Measurements from ENCODE around the gene RBBP4. TPM values are rescaled to one million over a fixed set of nuclear protein-coding genes. Genes with fewer than 3 reads are reported as not detected.

The RBBP4 gene
- total RNA-seq, 1 experiment from 2014 or later = 279 TPM

GRCh38 chr1:32611859-32612188, 39.2 kb upstream of the RBBP4 start:
- RAD21 ChIA-PET (ENCODE audit: low non-redundant PET in 1 of 2, low total read pairs in 2 of 2, uncharacterized antibody in 2 of 2, unreplicated experiment in 2 of 2) = no interaction called here

GRCh38 chr1:32612189-32612881, 38.7 kb upstream of the RBBP4 start:
- Histone ChIP-seq H3K27me3 (ENCODE audit: insufficient read depth, low read length) (no peaks in the 10 kb centered on the region), H3K9me3 (ENCODE audit: control insufficient read depth in 1 of 2, insufficient read depth in 1 of 2, low read depth in 1 of 2, low read length in 2 of 2) (no peaks in the 10 kb centered on the region), H3K79me2 (ENCODE audit: insufficient read depth, low read length) (no peaks in the 10 kb centered on the region), H2AFZ (ENCODE audit: low read depth, low read length, poor library complexity, severe bottlenecking) (no peak overlapping the region), H4K20me1 (ENCODE audit: insufficient read depth) (no peaks in the 10 kb centered on the region), H3K4me1 (ENCODE audit: control insufficient read depth in 1 of 2, insufficient read depth in 2 of 2, low read length in 2 of 2) (peaks cover 9 to 13% of the 10 kb centered on the region in 2 experiments), H3K9ac (ENCODE audit: low read length) (peak overlapping the region; percentile 68), H3K27ac (ENCODE audit: low read depth, low read length) (peak overlapping the region; percentile 20), H3K9me2 (ENCODE audit: insufficient read depth) (no peaks in the 10 kb centered on the region), H3K36me3 (ENCODE audit: control insufficient read depth in 1 of 2, insufficient read depth in 2 of 2, low read length in 2 of 2) (no peaks in the 10 kb centered on the region), H3K4me2 (ENCODE audit: low read length) (peak overlapping the region; percentile 97), H3K4me3 (replicated peaks in 1 of 2; ENCODE audit: low read depth in 1 of 2, low read length in 2 of 2) (peak overlapping the region; percentile 52 to 74)
- intact Hi-C loops (cut with micrococcal nuclease) = no loop called here
- TSS peak; percentile 89 for BruUV-seq (replicated peaks)
- DNase-seq (ENCODE audit: low read depth, low spot score) (peak; percentile 62), ATAC-seq (peak; percentile 100)
- RAD21 ChIA-PET (ENCODE audit: low non-redundant PET in 1 of 2, low total read pairs in 2 of 2, uncharacterized antibody in 2 of 2, unreplicated experiment in 2 of 2) = no interaction called here
- CTCF ChIA-PET = no interaction called here
- POLR2A ChIA-PET = interaction anchor here (1.1 to 1.6 kb wide), 4 partner anchors 10 to 164 kb away, joined by 3 to 4 read pairs (median 3); no protein-coding TSS in a partner anchor
- TF ChIP-seq MAX (IDR thresholded peaks at IDR 0.05) (0 out of 2 replicates have a peak, but pooled peaks have one; percentile 44), POLR2AphosphoS5 (IDR thresholded peaks at IDR 0.05; ENCODE audit: low read depth, low read length) (peak; percentile 87), JUND (IDR thresholded peaks at IDR 0.05) (no peak), SIN3A (IDR thresholded peaks at IDR 0.05; ENCODE audit: low read depth) (0 out of 2 replicates have a peak, but pooled peaks have one; percentile 29), ZBTB33 (IDR thresholded peaks at IDR 0.05; ENCODE audit: extremely low read depth, insufficient replicate concordance, low read length) (peak; percentile 67), REST (IDR thresholded peaks at IDR 0.05; ENCODE audit: low read depth) (no peak), SP1 (IDR thresholded peaks at IDR 0.05; ENCODE audit: low read depth) (peak; percentile 56; the same call in 1 of the 2 replicates), ZNF274 (IDR thresholded peaks at IDR 0.05; ENCODE audit: low read depth, low read length) (no peak), YY1 (IDR thresholded peaks at IDR 0.05; ENCODE audit: extremely low read depth, insufficient replicate concordance, low read depth, low read length) (peak; percentile 30), EGR1 (IDR thresholded peaks at IDR 0.05; ENCODE audit: low read depth) (no peak), ELF1 (IDR thresholded peaks at IDR 0.05; ENCODE audit: borderline replicate concordance, low read depth) (no peak), TCF7L2 (IDR thresholded peaks at IDR 0.05; ENCODE audit: borderline replicate concordance, extremely low read depth, insufficient read depth, insufficient read length) (no peak)

More at GRCh38 chr1:32611859-32612188, 39.2 kb upstream of the RBBP4 start:
- no peaks in the 10 kb centered on the region for H3K36me3 ChIP-seq (ENCODE audit: control insufficient read depth in 1 of 2, insufficient read depth in 2 of 2, low read length in 2 of 2)
- H3K27ac ChIP-seq (ENCODE audit: low read depth, low read length) = peak overlapping the region; percentile 20; the same call in 1 of the 2 replicates
- peak overlapping the region; percentile 68 for H3K9ac ChIP-seq (ENCODE audit: low read length)
- no peaks in the 10 kb centered on the region for H3K9me3 ChIP-seq (ENCODE audit: control insufficient read depth in 1 of 2, insufficient read depth in 1 of 2, low read depth in 1 of 2, low read length in 2 of 2)
- ChIA-PET CTCF (no interaction called here), POLR2A (interaction anchor here (1.1 to 1.6 kb wide), 4 partner anchors 11 to 163 kb away, joined by 3 to 4 read pairs (median 3); no protein-coding TSS in a partner anchor)
- no peaks in the 10 kb centered on the region for H4K20me1 ChIP-seq (ENCODE audit: insufficient read depth)
- TF ChIP-seq ELF1 (IDR thresholded peaks at IDR 0.05; ENCODE audit: borderline replicate concordance, low read depth) (no peak), SIN3A (IDR thresholded peaks at IDR 0.05; ENCODE audit: low read depth) (peak; percentile 26; the same call in 1 of the 2 replicates), ZFX (IDR thresholded peaks at IDR 0.05) (no peak)
- peak overlapping the region; percentile 52 to 74 for H3K4me3 ChIP-seq (replicated peaks in 1 of 2; ENCODE audit: low read depth in 1 of 2, low read length in 2 of 2)
- intact Hi-C loops (cut with micrococcal nuclease) = no loop called here
- peak; percentile 42; the same call in 1 of the 2 replicates for ATAC-seq
- no peak for DNase-seq (ENCODE audit: low read depth, low spot score)
- H3K4me2 ChIP-seq (ENCODE audit: low read length) = peak overlapping the region; percentile 97
- no peaks in the 10 kb centered on the region for H3K27me3 ChIP-seq (ENCODE audit: insufficient read depth, low read length)
- BruUV-seq (replicated peaks) = TSS peak; percentile 62
- H2AFZ ChIP-seq (ENCODE audit: low read depth, low read length, poor library complexity, severe bottlenecking) = no peak overlapping the region
- peaks cover 9 to 13% of the 10 kb centered on the region in 2 experiments for H3K4me1 ChIP-seq (ENCODE audit: control insufficient read depth in 1 of 2, insufficient read depth in 2 of 2, low read length in 2 of 2)
- no peaks in the 10 kb centered on the region for H3K9me2 ChIP-seq (ENCODE audit: insufficient read depth)
- no peaks in the 10 kb centered on the region for H3K79me2 ChIP-seq (ENCODE audit: insufficient read depth, low read length)

Measured in HCT116 (cell line).